DOHH2 (cell line): ENCODE data around the gene SCGB1C2.
"Not testable (repeated sequence)": the region's sequence is repeated elsewhere in the genome, so short reads cannot be mapped to it uniquely, and the experiment has no call there.

ENCODE experiments used
- H3F3A ChIP-seq: fragments of 200-600 bp; sonication (generic), shearing (Covaris generic); 2 replicates; pipeline ENCODE4 v1.6.0; 2016; ENCODE audit warnings: antibody characterized with exemption, mild to moderate bottlenecking; ENCODE audit not compliant: control insufficient read depth, insufficient read depth
- H3K27ac ChIP-seq: fragments of 200-600 bp; sonication (generic); 2 replicates; pipeline ENCODE4 v1.5.1; 2014; ENCODE audit warnings: low read depth, mild to moderate bottlenecking, low read length, moderate library complexity
- H3K27me3 ChIP-seq: fragments of 200-600 bp; sonication (generic); 2 replicates; pipeline ENCODE4 v1.6.1; 2014; ENCODE audit warnings: mild to moderate bottlenecking, low read length, mixed read lengths; ENCODE audit not compliant: control insufficient read depth
- H3K36me3 ChIP-seq: fragments of 200-600 bp; sonication (generic); 2 replicates; pipeline ENCODE4 v1.6.1; 2014; ENCODE audit warnings: mild to moderate bottlenecking, low read length, moderate library complexity, mixed read lengths; ENCODE audit not compliant: control insufficient read depth
- H3K4me1 ChIP-seq: fragments of 200-600 bp; sonication (generic); 2 replicates; pipeline ENCODE4 v1.6.1; 2014; ENCODE audit warnings: mild to moderate bottlenecking, low read length, mixed read lengths; ENCODE audit not compliant: control insufficient read depth
- H3K4me2 ChIP-seq: fragments of 200-600 bp; sonication (generic); 2 replicates; pipeline ENCODE4 v1.6.0; 2014; ENCODE audit warnings: mild to moderate bottlenecking, low read length, moderate library complexity
- H3K4me3 ChIP-seq: fragments of 200-600 bp; sonication (generic); 2 replicates; pipeline ENCODE4 v1.5.1; 2014; ENCODE audit warnings: mild to moderate bottlenecking, low read length, mixed read lengths
- H3K79me2 ChIP-seq: fragments of 200-600 bp; sonication (generic); 2 replicates; pipeline ENCODE4 v1.6.1; 2014; ENCODE audit warnings: mild to moderate bottlenecking, low read length, mixed read lengths; ENCODE audit not compliant: control insufficient read depth
- H3K9me2 ChIP-seq: fragments of 200-600 bp; sonication (generic); replicated peaks from 2 replicates; pipeline ENCODE4 v1.6.1; 2014; ENCODE audit warnings: mild to moderate bottlenecking, low read length, mixed read lengths; ENCODE audit not compliant: control insufficient read depth
- H3K9me3 ChIP-seq: fragments of 200-600 bp; sonication (generic); 2 replicates; pipeline ENCODE4 v1.6.1; 2014; ENCODE audit warnings: antibody characterized with exemption, low read length, mixed read lengths; ENCODE audit not compliant: control insufficient read depth, insufficient read depth
- H4K20me1 ChIP-seq: fragments of 200-600 bp; sonication (generic); 2 replicates; pipeline ENCODE4 v1.6.0; 2014; ENCODE audit warnings: low read depth, mild to moderate bottlenecking, antibody characterized with exemption, low read length, moderate library complexity; ENCODE audit not compliant: control insufficient read depth, insufficient read depth
- CTCF ChIP-seq: fragments of 200-600 bp; sonication (generic); IDR thresholded peaks from one replicate; pipeline ENCODE4 v1.5.1; 2014; ENCODE audit warnings: antibody characterized with exemption, mild to moderate bottlenecking, low read depth, low read length; ENCODE audit not compliant: poor library complexity, severe bottlenecking
- EZH2phosphoT487 ChIP-seq: fragments of 200-600 bp; sonication (generic); IDR thresholded peaks from 2 replicates; pipeline ENCODE4 v1.6.1; 2017; ENCODE audit warnings: borderline replicate concordance, mild to moderate bottlenecking, antibody characterized with exemption, low read length, moderate library complexity, mixed read lengths

Gene SCGB1C2

GRCh38 chr17:136531-136930 is 838 bp upstream of the SCGB1C2 start:
- not testable (repeated sequence) for H3K36me3 ChIP-seq, H3K27ac ChIP-seq, H3K4me3 ChIP-seq, H3F3A ChIP-seq, H3K4me2 ChIP-seq, H3K9me3 ChIP-seq, H3K4me1 ChIP-seq, H3K79me2 ChIP-seq, H3K9me2 ChIP-seq, H3K27me3 ChIP-seq, H4K20me1 ChIP-seq

- not testable (repeated sequence) for H3K4me2 ChIP-seq, H3K27ac ChIP-seq, H3K4me3 ChIP-seq, H3F3A ChIP-seq, H3K36me3 ChIP-seq, H3K4me1 ChIP-seq, H3K27me3 ChIP-seq, H3K9me2 ChIP-seq, H3K79me2 ChIP-seq, H3K9me3 ChIP-seq, H4K20me1 ChIP-seq
Measured at GRCh38 chr17:139401-140205, 2.2 kb downstream of the SCGB1C2 start.

DNA sequence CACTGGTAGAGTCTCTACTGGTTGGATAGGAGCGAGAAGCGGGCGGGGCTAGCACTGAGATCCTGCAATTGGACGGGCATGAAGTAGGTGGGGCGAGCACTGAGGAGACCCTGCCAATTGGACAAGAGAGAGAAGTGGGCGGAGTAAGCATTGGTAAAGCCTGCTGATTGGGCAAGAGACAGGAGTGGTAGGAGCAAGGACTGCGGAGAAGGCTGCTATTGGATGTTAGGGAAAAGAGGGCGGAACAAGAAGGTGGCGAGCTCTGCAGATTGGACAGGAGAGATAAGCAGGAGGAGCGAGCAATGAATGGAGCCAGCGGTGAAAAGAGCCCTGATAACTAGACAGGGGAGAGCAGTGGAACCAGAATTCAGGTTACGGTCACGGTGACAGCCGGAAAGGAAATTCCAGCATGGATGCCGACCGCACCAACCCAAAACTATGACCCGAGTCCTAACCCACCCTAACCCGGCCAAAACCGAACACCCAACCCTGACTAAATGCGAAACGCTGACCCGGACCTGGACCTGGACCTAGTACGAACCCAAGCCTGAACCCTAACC is 4.8 kb downstream of the SCGB1C2 start:
- no peaks in the 10 kb centered on the region for H4K20me1 ChIP-seq
- H3K27me3 ChIP-seq = no peaks in the 10 kb centered on the region
- H3K9me2 ChIP-seq = no peaks in the 10 kb centered on the region
- no peak overlapping the region for H3K27ac ChIP-seq
- H3F3A ChIP-seq = no peaks in the 10 kb centered on the region
- no peak overlapping the region for H3K4me2 ChIP-seq
- H3K4me1 ChIP-seq = no peaks in the 10 kb centered on the region
- no peaks in the 10 kb centered on the region for H3K9me3 ChIP-seq
- no peak overlapping the region for H3K4me3 ChIP-seq
- TF ChIP-seq CTCF (no peak), EZH2phosphoT487 (no peak)
- no peaks in the 10 kb centered on the region for H3K36me3 ChIP-seq
- no peaks in the 10 kb centered on the region for H3K79me2 ChIP-seq

GRCh38 chr17:142876-143784 is 5.8 kb downstream of the SCGB1C2 start:
- no peaks in the 10 kb centered on the region for H3K4me1 ChIP-seq
- H3K9me3 ChIP-seq = no peaks in the 10 kb centered on the region
- no peaks in the 10 kb centered on the region for H4K20me1 ChIP-seq
- H3K4me2 ChIP-seq = no peak overlapping the region
- no peak overlapping the region for H3K4me3 ChIP-seq
- TF ChIP-seq EZH2phosphoT487 (no peak), CTCF (no peak)
- no peaks in the 10 kb centered on the region for H3K9me2 ChIP-seq
- no peaks in the 10 kb centered on the region for H3K27me3 ChIP-seq
- no peaks in the 10 kb centered on the region for H3K79me2 ChIP-seq
- H3F3A ChIP-seq = no peaks in the 10 kb centered on the region
- no peak overlapping the region for H3K27ac ChIP-seq
- H3K36me3 ChIP-seq = no peaks in the 10 kb centered on the region
